ENCODE data around the gene GPN1. TPM values are rescaled to one million over a fixed set of nuclear protein-coding genes. Genes with fewer than 3 reads are reported as not detected.

GPN1 gene
- total and polyA plus RNA-seq, 8 donors = 10.1 to 68.7 (median 29.9) TPM

GRCh38 chr2:27640722-27641245, 11.9 kb downstream of the GPN1 start:
- Histone ChIP-seq H3K4me3 (no peak overlapping the region), H3K4me1 (no peaks in the 10 kb centered on the region), H3K27me3 (no peaks in the 10 kb centered on the region), H3K36me3 (peaks cover 47 to 100% (median 99%) of the 10 kb centered on the region in 4 donors), H3K9me3 (no peaks in the 10 kb centered on the region), H3K27ac (no peak overlapping the region)
- DNase-seq = no peak
- WGBS, 5 donors = 59 to 76% (median 69%) methylated on average over 2 of the region's 2 CpGs
- intact Hi-C loops (cut with DNase I; ENCODE audit: low total_unique reads) = no loop called here
- TF ChIP-seq POLR2A (IDR thresholded peaks at IDR 0.05) = no peak
- TF ChIP-seq, protein P1, sequence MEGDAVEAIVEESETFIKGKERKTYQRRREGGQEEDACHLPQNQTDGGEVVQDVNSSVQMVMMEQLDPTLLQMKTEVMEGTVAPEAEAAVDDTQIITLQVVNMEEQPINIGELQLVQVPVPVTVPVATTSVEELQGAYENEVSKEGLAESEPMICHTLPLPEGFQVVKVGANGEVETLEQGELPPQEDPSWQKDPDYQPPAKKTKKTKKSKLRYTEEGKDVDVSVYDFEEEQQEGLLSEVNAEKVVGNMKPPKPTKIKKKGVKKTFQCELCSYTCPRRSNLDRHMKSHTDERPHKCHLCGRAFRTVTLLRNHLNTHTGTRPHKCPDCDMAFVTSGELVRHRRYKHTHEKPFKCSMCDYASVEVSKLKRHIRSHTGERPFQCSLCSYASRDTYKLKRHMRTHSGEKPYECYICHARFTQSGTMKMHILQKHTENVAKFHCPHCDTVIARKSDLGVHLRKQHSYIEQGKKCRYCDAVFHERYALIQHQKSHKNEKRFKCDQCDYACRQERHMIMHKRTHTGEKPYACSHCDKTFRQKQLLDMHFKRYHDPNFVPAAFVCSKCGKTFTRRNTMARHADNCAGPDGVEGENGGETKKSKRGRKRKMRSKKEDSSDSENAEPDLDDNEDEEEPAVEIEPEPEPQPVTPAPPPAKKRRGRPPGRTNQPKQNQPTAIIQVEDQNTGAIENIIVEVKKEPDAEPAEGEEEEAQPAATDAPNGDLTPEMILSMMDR (IDR thresholded peaks at IDR 0.05) = no peak

DNA sequence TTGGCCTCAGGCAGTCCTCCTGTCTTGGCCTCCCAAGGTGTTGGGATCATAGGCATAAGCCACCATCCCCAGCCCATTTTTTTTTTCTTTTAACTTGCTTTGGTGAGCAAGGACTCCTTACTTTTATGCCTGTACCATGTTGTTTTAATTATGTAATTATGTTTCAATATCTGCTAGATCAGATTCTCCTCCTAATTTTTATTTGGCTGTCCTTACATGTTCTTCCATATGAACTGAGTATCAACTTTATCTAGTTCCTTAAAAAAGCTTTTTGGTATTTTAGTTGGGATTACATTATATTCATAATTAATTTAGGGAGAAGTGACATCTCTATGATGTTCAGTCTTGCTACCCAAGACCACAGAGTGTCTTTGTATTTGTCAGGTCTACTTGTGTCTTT, 16.3 kb downstream of the GPN1 start:
- no peak for DNase-seq
- intact Hi-C loops (cut with DNase I; ENCODE audit: low total_unique reads) = no loop called here
- Histone ChIP-seq H3K36me3 (peaks cover 48 to 100% (median 98%) of the 10 kb centered on the region in 4 donors), H3K4me3 (no peak overlapping the region), H3K9me3 (no peaks in the 10 kb centered on the region), H3K4me1 (no peaks in the 10 kb centered on the region), H3K27ac (no peak overlapping the region), H3K27me3 (no peaks in the 10 kb centered on the region)
- TF ChIP-seq POLR2A (IDR thresholded peaks at IDR 0.05) (no peak), POLR2AphosphoS5 (IDR thresholded peaks at IDR 0.05) (no peak), EP300 (IDR thresholded peaks at IDR 0.05) (no peak)
- TF ChIP-seq, protein P1 (IDR thresholded peaks at IDR 0.05) = no peak

DNA sequence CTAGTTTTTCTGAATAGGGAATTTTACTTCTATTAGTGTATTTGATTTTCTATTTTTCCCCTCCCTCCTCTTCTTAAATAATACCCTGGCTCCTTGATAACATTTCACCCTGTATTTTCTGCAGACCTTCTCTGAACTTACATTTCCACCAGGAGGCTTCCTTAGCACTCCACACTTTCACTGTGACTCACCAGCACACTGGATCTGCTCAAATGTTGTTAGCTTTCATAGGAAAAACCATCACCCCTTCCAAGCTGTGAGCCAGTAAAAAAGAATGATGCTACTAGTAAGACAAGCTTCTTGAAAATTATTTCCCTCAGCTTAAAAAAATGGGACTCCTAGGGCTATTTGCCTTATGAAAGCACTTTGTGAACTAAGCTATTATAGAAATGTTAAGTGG, 18.4 kb downstream of the GPN1 start:
- H3K36me3 ChIP-seq = peaks cover 50 to 100% (median 98%) of the 10 kb centered on the region in 4 donors
- H3K4me1 ChIP-seq = no peaks in the 10 kb centered on the region
- H3K27me3 ChIP-seq = no peaks in the 10 kb centered on the region
- intact Hi-C loops (cut with DNase I; ENCODE audit: low total_unique reads) = no loop called here
- no peaks in the 10 kb centered on the region for H3K9me3 ChIP-seq
- no peak for TF ChIP-seq POLR2AphosphoS5 (IDR thresholded peaks at IDR 0.05)
- TF ChIP-seq EP300 (IDR thresholded peaks at IDR 0.05) = no peak
- TF ChIP-seq POLR2A (IDR thresholded peaks at IDR 0.05) = no peak
- TF ChIP-seq, protein P1 (IDR thresholded peaks at IDR 0.05) = no peak
- no peak for DNase-seq
- no peak overlapping the region for H3K4me3 ChIP-seq
- no peak overlapping the region for H3K27ac ChIP-seq

GRCh38 chr2:27647737-27648136, 18.9 kb downstream of the GPN1 start:
- Histone ChIP-seq H3K27ac (no peak overlapping the region), H3K4me3 (no peak overlapping the region), H3K9me3 (no peaks in the 10 kb centered on the region), H3K36me3 (peaks cover 46 to 100% (median 98%) of the 10 kb centered on the region in 4 donors), H3K4me1 (no peaks in the 10 kb centered on the region), H3K27me3 (no peaks in the 10 kb centered on the region)
- DNase-seq = no peak
- WGBS, 5 donors = 73 to 89% (median 82%) methylated on average over 4 of the region's 4 CpGs
- TF ChIP-seq, protein P1 (IDR thresholded peaks at IDR 0.05) = no peak
- TF ChIP-seq EP300 (IDR thresholded peaks at IDR 0.05) = no peak
- no peak for TF ChIP-seq POLR2AphosphoS5 (IDR thresholded peaks at IDR 0.05)
- no peak for TF ChIP-seq POLR2A (IDR thresholded peaks at IDR 0.05)
- intact Hi-C loops (cut with DNase I; ENCODE audit: low total_unique reads) = no loop called here

All from stomach (tissue), 9 donors.